HG02798 (cell line): ENCODE measurements around the gene IL17C.
A peak's percentile ranks its signal among the peaks of the same experiment; 100 is the strongest.

ENCODE experiments used
- ATAC-seq: cut with Tn5 transposase; IDR thresholded peaks from one replicate; pipeline ENCODE4 v1.9.1; 2021; ENCODE audit warnings: mild to moderate bottlenecking; ENCODE audit not compliant: unreplicated experiment, poor library complexity

The IL17C gene

DNA sequence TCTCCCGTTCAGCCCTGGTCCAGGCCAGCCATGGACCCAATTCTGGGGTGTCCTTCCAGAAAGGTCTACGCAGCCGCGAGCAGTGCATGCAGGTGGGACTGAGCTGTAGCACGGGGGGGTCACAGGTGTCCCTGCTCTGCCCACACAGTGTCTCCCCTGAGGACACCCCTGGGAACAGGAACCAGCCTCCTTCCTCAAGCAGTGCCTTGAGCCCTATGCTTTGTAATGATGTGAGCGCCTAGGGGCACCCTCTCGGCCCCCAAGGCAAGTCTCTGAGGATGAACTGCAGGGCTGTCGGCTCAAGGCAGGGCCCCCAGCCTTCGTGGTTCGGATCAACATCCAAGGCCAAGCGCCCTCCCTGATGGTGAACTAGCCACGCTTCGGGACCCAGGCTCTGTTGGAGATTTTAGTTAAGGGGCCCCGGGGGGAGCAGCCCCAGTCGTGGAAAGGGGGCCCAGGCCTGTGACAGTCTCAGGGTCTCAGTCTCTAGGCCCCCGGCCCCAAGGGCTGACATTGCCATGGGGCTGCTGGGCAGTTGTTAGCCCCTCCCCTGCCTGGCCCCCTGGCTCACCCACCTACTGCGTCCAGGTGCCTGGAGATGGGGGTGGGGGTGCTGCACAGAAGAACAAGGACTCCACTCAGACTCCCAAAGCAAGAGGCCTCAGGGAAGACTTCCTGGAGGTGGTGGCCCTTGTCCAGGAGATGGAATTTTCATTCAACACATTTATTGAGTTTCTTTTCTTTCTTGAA lies 2.3 kb downstream of the IL17C start:
- ATAC-seq = no peak

DNA sequence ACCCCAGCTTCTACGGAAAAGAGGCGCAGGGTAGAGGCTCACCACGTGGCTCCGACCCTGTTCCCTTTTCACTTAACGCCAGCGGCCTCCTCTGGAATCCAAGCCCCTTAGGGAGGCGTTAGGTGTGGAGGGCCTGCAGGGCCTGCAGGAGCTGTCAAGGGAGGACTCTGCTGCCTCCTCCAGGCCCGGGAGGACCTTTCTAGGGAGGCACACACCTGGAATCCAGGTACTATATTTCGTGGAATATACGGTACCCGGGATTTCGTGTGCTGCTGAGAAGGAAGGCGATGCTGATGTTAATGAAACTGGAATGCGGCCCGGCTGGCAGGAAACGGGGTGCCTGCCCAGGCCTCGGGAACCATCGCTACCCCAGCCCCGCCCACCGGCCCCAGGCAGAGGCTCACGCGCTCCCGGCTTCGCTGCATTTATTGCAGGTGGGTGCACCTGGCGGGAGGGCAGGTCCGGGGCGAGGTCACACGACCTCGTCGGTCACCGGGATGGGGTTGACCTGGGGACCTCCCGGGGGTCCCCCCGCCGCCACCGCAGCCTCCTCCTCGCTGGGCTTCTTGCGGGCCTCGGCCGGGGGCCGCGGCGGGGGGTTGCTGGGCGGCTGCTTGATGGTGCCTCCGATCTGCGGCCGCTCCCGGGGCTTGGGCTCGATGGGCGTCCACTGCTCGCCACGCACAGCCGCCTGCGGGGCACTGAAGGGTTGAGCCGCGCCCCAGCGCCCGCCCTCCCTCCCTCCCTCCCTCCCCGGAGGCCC lies 4.7 kb downstream of the IL17C start:
- ATAC-seq = no peak

DNA sequence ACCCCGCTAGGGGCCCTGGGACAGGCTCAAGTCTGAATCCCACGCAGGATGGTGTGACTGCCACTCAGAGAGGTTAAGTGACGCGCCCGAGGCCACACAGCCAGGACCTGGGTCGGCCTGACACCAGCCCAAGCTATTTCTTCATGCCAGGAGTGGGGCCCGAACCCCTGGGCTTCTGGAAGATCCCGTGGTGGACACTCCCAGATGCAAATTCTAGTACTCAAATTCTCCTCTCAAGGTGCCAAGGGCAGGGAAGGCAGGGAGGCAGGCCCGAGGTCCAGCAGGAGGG lies 5.2 kb downstream of the IL17C start:
- ATAC-seq = no peak

DNA sequence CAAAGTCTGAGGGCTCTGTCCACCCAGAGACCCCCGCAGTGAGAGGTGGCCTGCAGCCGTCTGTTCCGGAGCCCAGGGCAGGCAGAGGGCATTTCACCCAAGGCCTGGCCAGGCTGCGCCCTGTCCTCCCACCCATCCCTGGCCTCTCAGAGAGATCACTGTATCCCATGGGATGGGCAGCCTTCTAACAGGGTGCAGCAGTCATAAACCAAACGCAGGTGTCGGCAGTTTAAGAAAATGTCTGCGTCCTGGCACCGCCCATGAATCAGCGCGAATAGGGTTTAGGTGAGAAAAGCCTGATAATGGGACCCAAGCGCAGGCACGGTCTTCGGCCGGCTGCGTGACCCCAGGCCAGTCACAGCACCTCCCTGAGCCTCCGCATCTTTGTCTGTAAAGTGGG lies 7.1 kb downstream of the IL17C start:
- ATAC-seq = no peak

DNA sequence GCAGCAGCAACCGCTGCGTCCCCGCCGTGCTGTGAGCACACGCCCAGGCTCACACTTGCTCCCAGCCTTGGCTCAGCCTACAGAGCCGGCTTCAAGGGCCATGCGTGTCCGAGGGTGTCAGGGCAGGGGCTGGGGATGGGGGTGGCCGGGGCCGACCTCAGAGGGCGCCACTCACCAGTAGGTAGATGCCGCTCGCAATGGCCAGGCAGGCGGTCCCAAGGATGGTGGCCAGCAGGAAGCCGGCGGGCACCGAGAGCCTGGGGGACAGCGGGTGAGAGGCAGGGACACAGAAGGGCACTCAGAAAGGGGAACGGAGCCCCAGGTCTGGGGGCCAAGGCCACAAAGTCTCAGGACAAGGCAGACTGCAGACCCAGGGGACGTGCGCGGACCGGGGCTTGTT lies 7.6 kb downstream of the IL17C start:
- no peak for ATAC-seq

DNA sequence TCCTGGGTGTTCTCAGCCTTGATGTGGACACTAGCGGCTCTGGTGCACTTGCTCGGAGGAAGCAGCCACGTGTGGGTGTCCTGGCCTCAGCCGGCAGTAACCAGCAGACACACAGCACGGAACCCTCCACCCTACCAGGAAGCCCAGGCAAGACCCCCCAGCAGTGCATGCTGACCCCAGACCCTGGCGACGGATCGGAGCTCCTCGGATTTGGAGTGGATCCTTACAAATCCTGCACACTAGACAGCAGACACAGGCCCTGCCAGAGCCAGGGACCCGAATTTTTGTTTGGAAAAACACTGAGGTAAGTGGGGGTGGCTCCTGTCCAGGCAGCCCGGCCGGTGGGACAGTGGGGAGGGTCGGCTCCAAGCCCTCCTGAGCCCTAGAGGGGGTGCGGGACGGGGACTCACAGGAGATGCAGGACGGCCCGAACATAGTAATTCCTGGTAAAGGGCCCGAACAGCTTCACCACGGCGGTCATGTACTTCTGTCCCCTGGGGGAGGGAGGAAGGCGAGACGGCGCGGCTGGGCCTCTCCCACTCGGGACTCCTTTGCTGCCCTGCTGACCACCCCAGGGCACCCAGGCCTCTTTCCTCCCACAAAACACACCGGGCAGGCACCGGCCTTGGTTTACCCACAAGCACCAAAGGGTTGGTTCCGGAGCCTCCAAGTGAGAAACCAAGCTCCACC lies 8.1 kb downstream of the IL17C start:
- ATAC-seq = no peak

DNA sequence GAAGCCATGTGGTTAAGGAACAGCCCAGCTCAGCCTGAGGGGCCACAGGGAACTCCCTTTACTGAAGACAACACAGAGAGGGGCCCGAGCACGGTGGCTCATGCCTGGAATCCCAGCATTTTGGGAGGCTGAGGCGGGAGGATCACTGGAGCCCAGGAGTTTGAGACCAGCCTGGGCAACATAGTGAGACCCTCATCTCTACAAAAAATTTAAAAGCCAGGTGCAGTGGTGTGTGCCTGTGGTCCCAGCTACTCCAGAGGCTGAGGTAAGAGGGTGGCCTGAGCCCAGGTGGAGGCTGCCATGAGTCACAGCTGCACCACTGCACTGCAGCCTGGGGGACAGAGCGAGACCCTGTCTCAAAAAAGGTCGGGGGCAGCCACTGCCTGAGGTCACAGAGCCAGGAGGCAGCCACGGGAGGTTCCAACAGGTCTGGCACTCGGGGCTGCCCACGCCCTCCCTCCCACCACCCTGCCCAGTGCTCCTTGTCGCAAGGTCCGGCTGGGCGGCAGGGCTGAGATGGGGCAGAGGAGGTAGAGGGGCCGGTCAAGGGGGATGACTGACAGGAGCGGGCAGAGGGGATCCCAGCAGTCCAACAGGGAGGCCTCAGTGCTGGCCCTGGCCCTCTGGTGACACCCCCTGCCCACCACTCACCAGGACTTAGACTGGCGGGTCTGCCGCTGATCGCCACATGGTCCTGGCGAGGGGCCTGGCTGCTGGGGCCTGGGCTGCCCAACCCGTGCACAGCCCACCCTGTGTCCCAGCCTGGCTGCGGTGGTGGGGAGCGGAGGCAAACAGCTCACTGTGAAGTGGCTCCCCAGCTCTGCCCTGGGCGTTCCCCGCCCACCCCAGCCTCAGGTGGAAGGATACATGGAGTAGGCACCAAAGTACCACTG lies 9.1 kb downstream of the IL17C start:
- no peak for ATAC-seq

DNA sequence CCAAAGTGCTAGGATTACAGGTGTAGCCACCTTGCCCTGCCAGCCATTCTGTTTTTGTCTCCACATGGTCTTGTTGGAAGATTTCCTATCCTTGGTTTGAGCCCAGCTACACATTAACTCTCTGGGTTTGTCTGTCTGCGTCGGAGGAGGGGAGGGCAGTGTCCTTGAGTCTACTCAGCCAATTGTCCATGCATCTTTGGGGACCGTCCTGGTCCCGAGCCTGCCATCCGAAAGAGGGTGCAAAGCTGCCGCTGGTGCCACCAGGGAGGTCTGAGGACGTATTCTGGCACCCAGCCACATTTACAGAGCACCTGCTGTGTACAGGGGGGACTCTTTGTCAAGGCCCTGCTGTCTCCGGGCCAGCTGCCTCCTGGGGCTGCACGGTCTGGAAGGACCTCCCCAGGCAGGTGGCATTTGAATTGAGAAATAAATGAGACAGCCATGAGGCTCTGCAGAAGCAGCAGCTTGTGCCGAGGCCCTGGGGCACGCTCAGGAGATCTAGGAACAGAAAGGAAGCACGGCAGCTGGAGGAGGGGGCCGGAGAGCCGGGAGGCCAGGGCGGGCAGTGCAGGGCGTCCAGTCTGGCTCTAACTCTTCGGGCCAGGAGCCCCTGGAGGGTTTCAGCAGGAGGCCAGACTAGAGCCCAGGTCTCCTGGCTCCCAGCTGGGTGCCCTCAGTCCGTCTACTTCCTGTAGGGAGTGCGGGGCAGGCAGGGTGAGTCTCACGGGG lies 11.0 kb downstream of the IL17C start:
- ATAC-seq = no peak

DNA sequence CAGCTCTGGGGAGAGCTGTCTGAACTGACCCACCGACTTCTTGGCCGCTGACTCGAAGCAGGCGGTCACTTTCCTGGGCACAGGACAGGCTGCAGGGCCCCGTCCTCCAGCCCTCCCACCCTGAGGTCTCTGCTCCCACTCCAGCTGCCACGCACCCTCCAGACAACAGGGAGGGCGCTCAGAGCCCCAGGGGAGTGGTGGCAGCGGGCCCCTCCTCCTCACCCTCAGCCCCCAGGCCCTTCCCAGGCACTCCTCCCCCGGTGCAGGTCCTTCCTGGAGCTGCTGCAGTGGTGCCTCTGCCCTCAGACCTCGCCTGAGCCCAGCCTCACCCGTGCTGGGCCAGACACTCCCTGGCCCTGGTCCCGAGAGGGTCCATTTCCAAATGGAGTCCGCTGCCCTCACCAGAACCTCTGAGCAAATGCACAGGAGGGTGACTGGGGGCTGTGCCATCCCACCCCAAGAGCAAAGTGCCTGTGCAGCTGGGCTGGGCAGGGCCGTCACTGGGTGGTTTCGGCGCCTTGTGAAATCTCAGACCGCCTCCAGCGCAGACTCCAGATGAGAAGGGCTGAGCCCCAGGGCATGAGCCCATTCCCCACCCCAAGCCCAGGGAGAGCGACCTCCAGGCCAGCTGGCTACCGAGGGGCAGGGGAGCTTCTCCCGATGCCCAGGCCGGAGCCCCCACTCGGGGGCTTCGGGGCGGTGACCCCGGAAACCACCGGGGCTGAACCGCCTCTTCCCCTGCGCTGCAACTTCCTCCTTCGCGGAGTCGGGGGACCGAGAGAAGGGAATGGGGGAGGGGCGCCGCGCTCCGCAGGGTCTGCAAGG lies 11.8 kb downstream of the IL17C start:
- ATAC-seq = peak; percentile 19

DNA sequence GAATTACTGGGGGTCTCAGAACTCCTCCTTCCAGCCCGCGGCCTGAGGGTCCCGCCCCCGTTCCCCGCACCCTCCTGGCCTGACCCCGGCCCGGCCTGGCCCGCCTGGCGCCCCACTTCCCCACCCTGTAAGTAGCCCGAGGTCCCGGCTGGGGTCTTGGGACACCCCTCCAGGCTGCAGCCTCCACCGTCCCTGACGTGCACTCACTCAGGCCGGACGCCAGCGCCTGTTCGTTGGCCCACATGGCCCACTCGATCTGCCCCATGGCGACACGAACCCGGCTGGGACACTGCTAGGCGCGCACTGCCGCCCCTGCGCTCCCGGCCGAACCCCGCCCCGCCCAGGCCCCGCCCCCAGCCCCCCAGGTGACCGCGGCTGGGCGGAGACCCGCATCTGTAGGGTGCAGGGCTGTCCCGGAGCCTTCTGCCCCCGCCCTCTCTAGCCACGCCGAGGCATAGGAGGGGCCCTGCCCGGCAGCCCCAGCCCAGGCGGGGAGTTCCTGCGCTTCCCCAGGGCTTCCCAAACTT lies 12.4 kb downstream of the IL17C start, which contains the start of gene CYBA:
Gene CYBA, minus strand, starts transcription at position 305 of the 527 bp plus-strand sequence. Its CDS starts 40 bp downstream, at position 265.
- ATAC-seq = peak; percentile 76

DNA sequence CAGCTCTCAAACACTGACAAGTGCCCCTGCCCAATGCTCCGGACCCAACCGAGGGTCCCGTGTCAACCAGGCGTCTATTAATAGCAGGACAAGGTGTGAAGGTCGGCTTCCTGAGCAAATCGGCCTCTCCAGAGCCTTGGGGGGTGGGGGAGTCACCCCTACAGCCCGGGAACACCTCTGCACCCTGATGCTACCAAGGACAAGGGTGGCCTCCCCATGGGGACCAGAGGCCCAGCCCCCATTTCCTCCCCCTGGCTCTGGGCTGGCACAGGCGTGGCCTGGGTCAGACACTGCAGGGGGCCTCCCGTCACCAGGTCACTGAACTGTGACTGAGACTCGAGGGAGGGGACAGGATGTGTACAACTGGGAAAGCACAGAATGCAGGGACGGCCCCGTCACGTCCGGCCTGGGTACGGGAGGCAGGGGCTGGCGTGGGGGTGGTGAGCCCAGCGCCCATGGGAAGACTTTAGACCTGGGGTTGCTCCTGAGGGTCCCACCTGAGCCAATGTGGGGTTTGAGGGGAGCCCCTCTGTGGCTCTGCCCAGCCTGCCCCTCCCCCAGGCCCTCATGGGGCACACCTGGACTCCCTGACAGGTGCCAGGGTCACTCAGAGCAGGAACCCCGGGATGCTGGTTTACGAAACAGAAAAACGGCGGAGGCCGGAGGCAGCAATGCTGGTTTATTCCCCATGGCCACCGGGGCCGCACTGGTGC lies 13.1 kb downstream of the IL17C start:
- peak; percentile 74 for ATAC-seq

DNA sequence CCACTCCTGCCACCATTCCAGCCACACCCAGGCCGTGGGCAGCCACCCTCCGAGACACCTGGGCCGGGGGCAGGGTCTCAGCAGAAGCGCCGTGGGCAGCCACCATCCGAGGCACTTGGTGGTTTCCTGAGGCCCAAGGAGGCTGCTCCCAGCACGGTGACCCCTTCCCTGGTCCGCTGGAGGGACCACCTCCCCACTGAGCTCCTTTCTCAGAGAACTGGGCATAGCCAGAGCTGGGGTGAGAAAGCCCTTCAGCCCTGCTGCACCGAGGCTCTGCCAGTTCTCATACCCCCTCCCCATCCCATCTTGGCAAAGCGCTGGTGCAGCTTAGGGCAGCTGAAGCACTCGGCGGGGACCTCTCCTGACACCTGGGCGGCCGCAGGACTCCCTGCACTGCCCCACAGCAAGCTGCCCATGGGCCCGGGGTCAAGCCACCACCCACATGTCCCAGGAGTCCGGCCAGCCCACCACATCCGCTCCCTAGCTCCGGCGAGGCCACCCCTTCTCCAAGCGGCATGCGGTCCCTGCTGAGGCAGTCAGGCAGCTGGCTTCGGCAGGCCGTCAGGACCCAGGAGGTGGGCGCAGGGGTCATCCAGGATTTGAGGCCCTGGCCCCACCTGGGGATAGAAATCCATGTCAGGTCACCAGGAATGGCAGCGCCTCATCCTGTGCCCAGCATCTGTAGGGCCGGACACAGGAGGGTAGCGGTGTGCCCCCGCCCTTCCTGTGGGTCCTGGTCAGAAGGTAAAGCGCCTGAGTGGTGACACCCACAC lies 13.8 kb downstream of the IL17C start:
- no peak for ATAC-seq

DNA sequence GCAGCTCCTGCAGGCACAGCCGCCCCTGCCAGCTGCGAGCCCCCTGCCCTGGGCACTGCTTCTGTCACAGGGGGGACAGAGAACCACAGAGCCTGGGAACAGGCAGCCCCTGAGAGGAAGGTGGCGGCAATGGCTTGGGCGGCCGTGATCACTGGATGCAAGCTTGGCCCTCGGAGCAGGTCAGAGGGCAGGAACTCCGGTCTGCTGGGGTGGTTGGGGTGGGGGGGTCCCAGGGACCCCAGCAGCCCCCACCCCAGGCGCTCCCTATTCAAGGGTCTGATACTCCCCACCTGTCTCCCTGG lies 14.3 kb downstream of the IL17C start:
- no peak for ATAC-seq

DNA sequence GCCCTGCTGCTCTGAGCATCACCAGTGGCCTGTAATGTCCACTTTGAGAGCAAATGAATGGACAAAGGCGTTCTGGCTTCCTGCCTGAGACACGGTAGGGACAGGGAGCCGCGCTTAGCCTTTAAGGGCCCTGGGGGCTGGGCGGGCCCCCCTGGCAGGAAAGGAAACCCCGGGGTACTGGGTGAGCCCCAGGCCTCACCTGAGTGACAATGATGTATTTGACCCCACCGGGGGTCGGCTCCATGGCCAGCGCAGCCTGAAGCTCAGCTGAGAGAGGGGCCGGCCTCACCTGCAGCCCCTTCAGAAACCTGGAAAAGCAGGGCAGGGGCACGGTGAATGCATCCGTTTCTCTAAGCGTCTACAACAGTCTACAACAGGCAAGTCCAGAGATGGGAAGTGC lies 14.7 kb downstream of the IL17C start:
- no peak for ATAC-seq

DNA sequence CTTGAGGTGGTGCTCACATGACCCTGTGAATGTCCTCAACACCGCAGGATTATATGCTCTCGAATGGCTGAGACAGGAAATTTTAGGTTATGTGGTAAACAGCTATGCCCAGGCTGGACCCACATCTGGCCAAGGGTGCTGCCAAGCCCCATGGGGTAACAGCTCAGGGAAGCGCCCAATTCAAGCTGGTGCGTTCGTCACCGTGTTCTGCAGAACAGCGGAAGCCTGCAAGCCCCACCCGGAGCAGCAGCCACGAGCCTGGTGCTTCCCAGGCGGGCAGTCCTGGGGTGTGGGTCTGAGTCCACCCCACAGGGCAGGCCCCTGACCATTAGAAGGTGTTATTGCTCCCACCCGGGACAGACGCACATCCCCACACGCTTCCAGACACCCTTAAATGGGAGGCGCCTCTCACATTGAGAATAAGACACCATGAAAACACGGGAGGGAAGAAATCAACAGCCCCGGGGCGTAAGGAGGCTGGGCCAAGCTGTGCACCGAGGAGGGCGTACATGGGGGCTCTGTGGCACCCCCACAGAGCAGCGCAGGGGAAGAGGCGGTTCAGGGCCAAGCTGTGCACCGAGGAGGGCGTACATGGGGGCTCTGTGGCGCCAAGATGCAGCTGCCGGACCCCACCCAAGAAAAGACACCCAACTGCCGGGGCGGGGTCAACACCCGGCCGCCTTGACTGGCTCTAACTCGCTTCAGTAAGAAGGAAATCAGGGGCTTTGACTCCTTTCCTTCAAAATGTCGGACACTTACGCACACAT lies 15.4 kb downstream of the IL17C start:
- no peak for ATAC-seq

DNA sequence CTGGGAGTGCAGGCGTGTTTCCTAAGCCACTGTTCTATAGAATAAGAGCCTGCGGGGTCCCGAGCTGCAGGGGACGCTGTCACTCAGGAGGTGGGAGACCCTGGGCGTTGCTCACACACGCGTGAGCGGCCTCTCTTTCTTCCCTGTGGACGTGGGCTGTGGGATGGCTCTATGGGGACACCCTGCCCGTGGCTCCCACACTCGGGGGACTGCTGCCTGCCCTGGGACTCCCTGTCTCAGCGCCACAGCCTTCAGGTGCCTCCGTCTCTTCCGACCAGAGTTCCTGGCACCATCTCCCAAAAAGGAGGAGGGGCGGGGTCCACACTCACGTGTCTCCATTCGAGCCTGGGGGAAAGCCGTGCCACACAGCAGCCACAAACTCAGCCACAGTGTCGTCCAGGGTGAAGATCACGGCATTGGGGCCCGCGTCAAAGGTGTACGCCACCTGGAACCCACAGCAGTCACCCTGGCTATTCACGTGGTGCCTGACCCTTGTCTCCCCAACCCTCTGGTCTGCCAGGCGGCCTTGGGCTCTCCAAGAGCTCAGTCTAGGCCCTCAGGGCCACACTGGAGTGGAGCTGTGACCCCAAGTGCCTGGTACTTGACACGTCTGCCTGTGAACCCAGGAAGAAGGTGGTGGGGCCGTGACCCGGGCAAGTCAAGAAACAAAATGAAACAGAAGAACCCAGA lies 16.1 kb downstream of the IL17C start:
- ATAC-seq = no peak
